ENCODE data around the gene MST1. TPM values are rescaled to one million over a fixed set of nuclear protein-coding genes. Genes with fewer than 3 reads are reported as not detected.

Gene MST1
- total and polyA plus RNA-seq, 9 of the 15 experiments (the other 6 are each of a cell fraction or from before 2014, with no cell fraction given) = 0.08 to 1.8 (median 0.40) TPM

- TF ChIP-seq CBX5 (IDR thresholded peaks at IDR 0.05; ENCODE audit: borderline replicate concordance, low read depth) (no peak), TFAP4 (CRISPR knock-in tag; IDR thresholded peaks at IDR 0.05; ENCODE audit: borderline replicate concordance) (peak; percentile 94), RAD51 (IDR thresholded peaks at IDR 0.05; ENCODE audit: borderline replicate concordance, low read depth) (peak; percentile 11; the same call in 1 of the 2 replicates), C11orf30 (IDR thresholded peaks at IDR 0.05; ENCODE audit: low read depth) (peak; percentile 97), ETV5 (CRISPR knock-in tag; IDR thresholded peaks at IDR 0.05; ENCODE audit: low read depth) (no peak), HINFP (tag; conservative IDR thresholded peaks at IDR 0.05; ENCODE audit: low read depth) (peak; percentile 93), UBTF (IDR thresholded peaks at IDR 0.05; ENCODE audit: borderline replicate concordance in 1 of 2, low read depth in 2 of 2, low read length in 2 of 2) (0 out of 4 replicates have a peak, but pooled peaks of 1 of the 2 experiments have one; percentile 36), ZFX (CRISPR knock-in tag; IDR thresholded peaks at IDR 0.05) (peak; percentile 91), NR2C2 (CRISPR knock-in tag; IDR thresholded peaks at IDR 0.05) (no peak), NR2C2 (tag; IDR thresholded peaks at IDR 0.05) (peak; percentile 56; the same call in 1 of the 2 replicates), MBD2 (IDR thresholded peaks at IDR 0.05; ENCODE audit: borderline replicate concordance, low read depth) (peak; percentile 31; the same call in 1 of the 2 replicates), CHD1 (IDR thresholded peaks at IDR 0.05; ENCODE audit: low read length) (peak; percentile 72), HNRNPLL (IDR thresholded peaks at IDR 0.05; ENCODE audit: low read depth, low read length, poor library complexity, severe bottlenecking) (peak; percentile 89), CCNT2 (IDR thresholded peaks at IDR 0.05; ENCODE audit: borderline replicate concordance, extremely low read depth, insufficient read length, low read depth, low read length) (peak; percentile 52), MCM2 (IDR thresholded peaks at IDR 0.05; ENCODE audit: low read depth) (no peak), KLF6 (CRISPR knock-in tag; IDR thresholded peaks at IDR 0.05; ENCODE audit: borderline replicate concordance) (peak; percentile 58; the same call in 1 of the 2 replicates), LEF1 (IDR thresholded peaks at IDR 0.05) (peak; percentile 47; the same call in 1 of the 2 replicates)
Observed at GRCh38 chr3:49723628-49724551, 34.6 kb upstream of the MST1 start, which contains the start of gene GMPPB (continued).
